ENCODE results near the gene C2orf76. TPM values are rescaled to one million over a fixed set of nuclear protein-coding genes. Genes with fewer than 3 reads are reported as not detected.

C2orf76 gene
- total RNA-seq, 2 donors from 2014 or later, result 10.7 to 10.9 TPM

DNA sequence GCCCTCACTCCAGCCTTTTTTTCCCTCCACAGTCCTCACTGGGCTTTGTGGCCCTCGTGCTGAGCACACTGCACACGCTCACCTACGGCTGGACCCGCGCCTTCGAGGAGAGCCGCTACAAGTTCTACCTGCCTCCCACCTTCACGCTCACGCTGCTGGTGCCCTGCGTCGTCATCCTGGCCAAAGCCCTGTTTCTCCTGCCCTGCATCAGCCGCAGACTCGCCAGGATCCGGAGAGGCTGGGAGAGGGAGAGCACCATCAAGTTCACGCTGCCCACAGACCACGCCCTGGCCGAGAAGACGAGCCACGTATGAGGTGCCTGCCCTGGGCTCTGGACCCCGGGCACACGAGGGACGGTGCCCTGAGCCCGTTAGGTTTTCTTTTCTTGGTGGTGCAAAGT, 103.6 kb downstream of the C2orf76 start:
- H3K27me3 ChIP-seq (ENCODE audit: control insufficient read depth, insufficient read depth, low read length, poor library complexity, severe bottlenecking), result no peaks in the 10 kb centered on the region
- H3K36me3 Mint-ChIP-seq (ENCODE audit: low read depth), result no peaks in the 10 kb centered on the region
- H3K9me3 ChIP-seq (ENCODE audit: control insufficient read depth, low read length), result no peaks in the 10 kb centered on the region
- no peak overlapping the region for H3K9ac ChIP-seq (ENCODE audit: extremely low read depth, low read length, poor library complexity, severe bottlenecking)
- H3K4me1 Mint-ChIP-seq, result peaks cover 5% of the 10 kb centered on the region
- no peak overlapping the region for H3K27ac Mint-ChIP-seq
- no peak overlapping the region for H3K4me3 Mint-ChIP-seq
- no peaks in the 10 kb centered on the region for H3K27me3 Mint-ChIP-seq (ENCODE audit: insufficient read depth)
- H3K4me1 ChIP-seq (ENCODE audit: control insufficient read depth, insufficient read depth, low read length), result peaks cover 3% of the 10 kb centered on the region
- peak; percentile 29 for DNase-seq
- no peaks in the 10 kb centered on the region for H3K36me3 ChIP-seq (ENCODE audit: control insufficient read depth, insufficient read depth, low read length)
- no peak overlapping the region for H3K27ac ChIP-seq (ENCODE audit: low read depth, low read length)
- WGBS, 2 experiments (ENCODE audit: insufficient coverage in 1 of 2, insufficient read length in 1 of 2), result 90 to 93% methylated on average over 12 to 23 of the region's 23 CpGs
- no peaks in the 10 kb centered on the region for H3K9me3 Mint-ChIP-seq
- TF ChIP-seq, protein P1, sequence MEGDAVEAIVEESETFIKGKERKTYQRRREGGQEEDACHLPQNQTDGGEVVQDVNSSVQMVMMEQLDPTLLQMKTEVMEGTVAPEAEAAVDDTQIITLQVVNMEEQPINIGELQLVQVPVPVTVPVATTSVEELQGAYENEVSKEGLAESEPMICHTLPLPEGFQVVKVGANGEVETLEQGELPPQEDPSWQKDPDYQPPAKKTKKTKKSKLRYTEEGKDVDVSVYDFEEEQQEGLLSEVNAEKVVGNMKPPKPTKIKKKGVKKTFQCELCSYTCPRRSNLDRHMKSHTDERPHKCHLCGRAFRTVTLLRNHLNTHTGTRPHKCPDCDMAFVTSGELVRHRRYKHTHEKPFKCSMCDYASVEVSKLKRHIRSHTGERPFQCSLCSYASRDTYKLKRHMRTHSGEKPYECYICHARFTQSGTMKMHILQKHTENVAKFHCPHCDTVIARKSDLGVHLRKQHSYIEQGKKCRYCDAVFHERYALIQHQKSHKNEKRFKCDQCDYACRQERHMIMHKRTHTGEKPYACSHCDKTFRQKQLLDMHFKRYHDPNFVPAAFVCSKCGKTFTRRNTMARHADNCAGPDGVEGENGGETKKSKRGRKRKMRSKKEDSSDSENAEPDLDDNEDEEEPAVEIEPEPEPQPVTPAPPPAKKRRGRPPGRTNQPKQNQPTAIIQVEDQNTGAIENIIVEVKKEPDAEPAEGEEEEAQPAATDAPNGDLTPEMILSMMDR (conservative IDR thresholded peaks at IDR 0.05), result no peak
- no peak overlapping the region for H3K4me3 ChIP-seq (ENCODE audit: low read length)

GRCh38 chr2:119261493-119262225, 105.0 kb downstream of the C2orf76 start:
- no peak overlapping the region for H3K4me3 Mint-ChIP-seq
- H3K4me1 ChIP-seq (ENCODE audit: control insufficient read depth, insufficient read depth, low read length), result peaks cover 3% of the 10 kb centered on the region
- peaks cover 5% of the 10 kb centered on the region for H3K4me1 Mint-ChIP-seq

DNA sequence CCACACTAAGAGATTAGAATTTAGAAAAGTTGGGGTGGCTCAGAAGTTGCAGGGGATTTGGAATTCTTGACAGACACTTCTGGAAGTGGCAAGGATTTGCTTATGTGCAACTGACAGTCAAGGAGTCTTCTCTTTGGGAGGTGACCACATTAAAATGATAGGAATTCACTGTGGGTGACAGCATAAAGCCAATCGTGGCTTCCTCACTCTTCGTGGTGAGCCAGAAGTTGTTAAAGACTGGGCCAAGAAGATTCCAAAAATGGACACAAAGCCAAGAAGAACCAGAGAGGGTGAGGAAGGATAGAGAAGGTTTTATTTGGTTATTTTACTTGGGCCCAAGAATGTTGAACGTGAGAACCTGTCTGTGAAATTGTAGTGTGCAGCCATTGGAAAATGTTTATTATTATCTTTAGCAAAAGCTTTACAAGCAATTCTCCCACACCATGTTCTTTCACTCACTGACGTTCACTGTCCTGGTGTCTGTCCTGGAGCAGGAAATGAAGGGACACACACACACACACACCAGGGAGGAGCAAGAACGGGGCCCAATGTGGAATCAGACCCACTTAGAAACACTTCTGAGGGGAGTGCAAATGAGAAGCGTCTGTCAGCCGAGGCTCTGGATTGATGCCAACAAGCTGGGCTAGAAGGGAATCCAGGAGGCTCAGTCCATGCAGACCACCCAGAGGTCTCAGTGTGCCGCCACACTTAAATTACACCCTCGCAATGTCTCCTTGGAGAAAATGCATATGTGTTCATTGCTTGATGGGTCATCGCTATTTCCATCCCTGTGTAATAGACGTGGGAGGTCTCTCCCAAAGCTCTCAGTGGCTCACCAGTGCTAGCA, 105.8 kb downstream of the C2orf76 start:
- H3K4me3 ChIP-seq (ENCODE audit: low read length), result no peak overlapping the region
- H3K36me3 Mint-ChIP-seq (ENCODE audit: low read depth), result no peaks in the 10 kb centered on the region
- H3K27ac ChIP-seq (ENCODE audit: low read depth, low read length), result no peak overlapping the region
- H3K27ac Mint-ChIP-seq, result no peak overlapping the region
- H3K4me3 Mint-ChIP-seq, result no peak overlapping the region
- WGBS, 2 experiments (ENCODE audit: insufficient coverage in 1 of 2, insufficient read length in 1 of 2), result 93% methylated on average over 10 to 11 of the region's 11 CpGs
- H3K4me1 ChIP-seq (ENCODE audit: control insufficient read depth, insufficient read depth, low read length), result peaks cover 7% of the 10 kb centered on the region
- H3K9me3 Mint-ChIP-seq, result no peaks in the 10 kb centered on the region
- H3K27me3 Mint-ChIP-seq (ENCODE audit: insufficient read depth), result no peaks in the 10 kb centered on the region
- TF ChIP-seq, protein P1 (conservative IDR thresholded peaks at IDR 0.05), result no peak
- DNase-seq, result peak; percentile 29
- peaks cover 10% of the 10 kb centered on the region for H3K4me1 Mint-ChIP-seq
- H3K36me3 ChIP-seq (ENCODE audit: control insufficient read depth, insufficient read depth, low read length), result no peaks in the 10 kb centered on the region
- H3K9me3 ChIP-seq (ENCODE audit: control insufficient read depth, low read length), result no peaks in the 10 kb centered on the region
- H3K27me3 ChIP-seq (ENCODE audit: control insufficient read depth, insufficient read depth, low read length, poor library complexity, severe bottlenecking), result no peaks in the 10 kb centered on the region
- no peak overlapping the region for H3K9ac ChIP-seq (ENCODE audit: extremely low read depth, low read length, poor library complexity, severe bottlenecking)

More at GRCh38 chr2:119261493-119262225, 105.0 kb downstream of the C2orf76 start:
- Mint-ChIP-seq H3K27ac (no peak overlapping the region), H3K9me3 (no peaks in the 10 kb centered on the region), H3K36me3 (ENCODE audit: low read depth) (no peaks in the 10 kb centered on the region), H3K27me3 (ENCODE audit: insufficient read depth) (no peaks in the 10 kb centered on the region)
- Histone ChIP-seq H3K27ac (ENCODE audit: low read depth, low read length) (no peak overlapping the region), H3K4me3 (ENCODE audit: low read length) (no peak overlapping the region), H3K27me3 (ENCODE audit: control insufficient read depth, insufficient read depth, low read length, poor library complexity, severe bottlenecking) (no peaks in the 10 kb centered on the region), H3K9me3 (ENCODE audit: control insufficient read depth, low read length) (no peaks in the 10 kb centered on the region), H3K9ac (ENCODE audit: extremely low read depth, low read length, poor library complexity, severe bottlenecking) (no peak overlapping the region), H3K36me3 (ENCODE audit: control insufficient read depth, insufficient read depth, low read length) (no peaks in the 10 kb centered on the region)
- 89 to 92% methylated on average over 6 to 17 of the region's 17 CpGs for WGBS, 2 experiments (ENCODE audit: insufficient coverage in 1 of 2, insufficient read length in 1 of 2)
- DNase-seq, result peak; percentile 20
- TF ChIP-seq, protein P1 (conservative IDR thresholded peaks at IDR 0.05), result no peak
